NCI-H2227 treated with DMSO at 0.1 percent for 48 hours (cell line): ENCODE data around the gene COL2A1.
A peak's percentile ranks its signal among the peaks of the same experiment; 100 is the strongest.

ENCODE experiments used
- DNase-seq: peaks from one replicate; lab custom pipeline; 2025; lab: John Stamatoyannopoulos, UW

Gene COL2A1

DNA sequence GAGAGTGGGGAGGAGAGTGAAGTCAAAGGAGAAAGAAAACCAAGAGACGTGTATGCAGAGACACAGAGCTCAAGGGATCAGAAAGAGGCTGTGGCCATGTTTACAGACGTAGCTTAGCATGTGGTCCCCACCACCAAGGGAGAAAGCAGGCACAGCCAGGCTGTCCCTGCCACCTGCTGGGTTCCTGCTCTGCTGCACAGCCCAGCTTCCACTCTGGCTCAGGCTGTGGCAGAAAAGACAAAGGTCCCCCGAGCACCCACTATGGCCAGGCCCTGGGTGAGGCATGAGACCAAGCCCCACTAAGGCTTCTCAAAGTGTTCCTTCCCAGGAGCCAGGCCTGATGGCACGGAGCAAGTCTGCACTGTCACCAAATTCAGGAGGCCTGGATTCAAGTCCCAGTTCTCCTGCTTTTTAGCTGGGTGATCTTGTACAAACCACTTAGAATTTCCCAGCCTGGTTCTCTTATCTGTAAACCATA, 25.9 kb upstream of the COL2A1 start:
- DNase-seq = no peak

- no peak for DNase-seq
Measured at GRCh38 chr12:48029491-48030172, 25.4 kb upstream of the COL2A1 start.

GRCh38 chr12:48028541-48029431, 24.5 kb upstream of the COL2A1 start:
- DNase-seq = no peak

- DNase-seq = no peak
Measured at GRCh38 chr12:48027183-48028002, 23.1 kb upstream of the COL2A1 start.

- no peak for DNase-seq
Measured at GRCh38 chr12:48026060-48026827, 22.0 kb upstream of the COL2A1 start.

DNA sequence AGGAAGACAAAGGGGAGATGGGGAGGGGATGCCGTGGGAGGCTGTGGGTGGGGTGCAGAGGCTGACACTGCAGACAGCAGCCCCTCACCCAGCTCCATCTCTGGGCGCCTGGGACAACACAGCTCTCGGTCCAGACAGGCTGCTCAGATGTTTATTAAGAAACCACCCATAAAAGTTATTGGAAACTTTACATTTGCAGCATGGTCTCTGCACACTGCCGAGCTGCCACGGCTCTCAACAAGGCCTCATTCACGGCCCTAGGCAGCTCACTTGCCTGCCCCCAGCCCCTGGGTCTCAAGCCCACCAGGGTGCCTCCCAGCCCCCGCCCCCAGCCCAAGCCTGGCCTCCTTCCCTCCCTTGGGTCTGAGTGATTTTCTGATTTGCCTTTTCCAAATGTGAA, 21.0 kb upstream of the COL2A1 start:
- no peak for DNase-seq

DNA sequence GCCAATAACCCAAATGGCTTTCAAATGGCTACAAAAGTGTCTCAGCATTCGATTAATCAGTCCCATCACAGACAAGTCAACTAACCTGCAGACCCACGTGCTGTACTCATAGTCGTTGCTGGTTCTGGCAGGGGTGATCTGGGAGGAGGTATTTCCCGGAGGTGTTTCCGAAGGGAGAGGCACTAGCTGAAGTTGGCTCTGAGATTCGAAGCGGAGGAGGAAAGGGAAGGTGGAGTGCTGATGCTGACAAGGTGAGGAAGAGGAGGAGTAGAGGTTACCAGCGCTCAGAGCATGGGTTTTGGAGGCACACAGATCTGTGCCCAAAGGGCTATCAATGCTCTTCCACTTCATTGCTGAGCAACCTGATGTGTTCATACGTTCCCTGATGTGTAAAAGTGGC, 20.5 kb upstream of the COL2A1 start:
- no peak for DNase-seq

DNA sequence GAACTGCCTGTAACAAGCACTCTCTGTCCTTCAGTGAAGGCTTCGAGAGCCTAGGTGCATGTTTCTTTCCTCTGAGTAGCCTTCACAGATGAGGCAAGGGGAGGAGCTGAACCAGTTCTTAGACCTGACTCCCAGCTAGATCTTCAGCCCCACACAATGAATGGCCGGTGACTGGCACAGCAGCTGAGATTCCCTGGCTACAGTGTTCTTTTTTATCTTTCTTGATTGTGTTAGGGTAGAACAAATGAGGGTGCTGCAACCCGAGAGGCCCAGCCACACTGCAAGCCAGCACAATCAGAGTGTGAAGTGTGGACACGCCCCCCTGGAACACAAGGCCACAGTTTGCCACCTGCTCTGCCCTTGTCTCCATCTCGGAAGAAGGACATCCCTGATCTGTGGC, 19.1 kb upstream of the COL2A1 start:
- no peak for DNase-seq

GRCh38 chr12:48022676-48023385, 18.6 kb upstream of the COL2A1 start:
- DNase-seq = no peak

DNA sequence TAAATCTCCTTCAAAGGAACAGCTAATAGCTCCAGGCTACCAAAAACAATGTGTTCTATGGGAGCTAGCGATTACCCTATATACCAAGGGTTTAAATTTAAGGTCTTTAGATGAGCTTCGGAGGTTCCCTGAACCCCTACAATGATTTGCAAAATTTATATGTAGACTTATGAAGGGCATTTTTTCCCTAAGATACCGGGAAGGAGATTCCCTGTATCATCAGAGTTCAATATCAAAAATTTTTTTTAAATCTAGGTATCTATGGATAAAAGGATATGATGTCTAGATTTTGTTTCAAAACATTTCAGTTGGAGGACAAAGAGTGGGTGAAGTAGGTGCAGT, 17.9 kb upstream of the COL2A1 start:
- no peak for DNase-seq

- DNase-seq = peak; percentile 7
Measured at GRCh38 chr12:48021485-48022179, 17.4 kb upstream of the COL2A1 start.

GRCh38 chr12:48019639-48020265, 15.5 kb upstream of the COL2A1 start:
- DNase-seq = no peak

GRCh38 chr12:48018618-48018995, 14.3 kb upstream of the COL2A1 start:
- no peak for DNase-seq

- DNase-seq = no peak
Measured at GRCh38 chr12:48017921-48018617, 13.8 kb upstream of the COL2A1 start.

DNA sequence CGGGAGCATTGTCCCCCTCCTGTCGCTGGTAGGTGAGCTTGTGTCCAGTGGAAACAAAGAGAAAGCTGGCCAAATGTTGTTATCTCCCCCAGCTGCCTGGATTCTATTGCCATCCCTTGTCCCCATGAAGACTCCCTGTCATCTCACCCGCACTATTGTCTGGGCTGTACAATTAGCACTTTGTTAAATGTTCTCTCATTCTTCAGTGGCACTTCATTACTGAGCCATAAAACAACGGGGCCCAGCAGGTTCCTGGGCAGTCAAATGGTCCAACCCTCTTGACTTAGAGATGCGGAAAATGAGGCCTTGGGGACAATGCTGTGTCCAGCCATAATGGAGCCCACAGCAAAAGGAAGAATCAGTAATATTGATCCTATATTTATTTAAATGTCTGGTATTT, 13.2 kb upstream of the COL2A1 start:
- no peak for DNase-seq

GRCh38 chr12:48016373-48017020, 12.2 kb upstream of the COL2A1 start:
- no peak for DNase-seq

DNA sequence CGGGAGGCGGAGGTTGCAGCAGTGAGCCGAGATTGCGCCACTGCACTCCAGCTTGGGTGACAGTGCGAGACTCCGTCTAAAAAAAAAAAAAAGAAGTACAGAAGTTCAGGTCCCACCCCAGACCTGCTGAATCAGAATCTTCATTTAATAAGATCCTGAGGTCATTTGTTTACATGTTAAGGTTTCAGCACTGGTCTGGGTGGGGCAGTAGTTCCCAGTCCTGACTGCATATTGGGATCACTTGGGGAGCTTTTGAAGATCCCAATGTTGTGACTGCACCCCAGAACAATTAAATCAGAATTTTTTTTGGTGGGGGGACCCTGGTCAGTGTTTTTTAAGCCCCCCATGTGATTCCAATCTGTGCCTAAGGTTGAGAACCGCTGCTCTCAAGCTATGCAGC, 11.7 kb upstream of the COL2A1 start:
- no peak for DNase-seq

DNA sequence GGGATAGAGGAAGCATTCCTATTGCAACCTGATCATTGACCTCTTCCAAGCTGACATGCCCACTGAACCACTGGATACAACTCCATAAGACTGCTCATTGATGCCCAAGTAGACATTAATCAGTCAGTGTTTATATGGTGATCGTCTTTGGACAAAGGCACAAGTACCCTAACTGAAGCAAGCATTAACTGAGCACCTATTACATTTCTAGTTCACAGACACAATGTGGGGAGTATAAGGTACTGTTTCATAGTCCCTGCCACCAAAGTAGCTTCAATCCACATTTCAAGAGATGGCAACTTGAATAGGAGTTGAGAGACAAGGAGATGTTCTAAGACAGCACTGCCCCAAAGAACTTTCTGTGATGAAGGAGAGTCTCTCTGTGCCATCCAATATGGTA, 10.9 kb upstream of the COL2A1 start:
- DNase-seq = no peak

DNA sequence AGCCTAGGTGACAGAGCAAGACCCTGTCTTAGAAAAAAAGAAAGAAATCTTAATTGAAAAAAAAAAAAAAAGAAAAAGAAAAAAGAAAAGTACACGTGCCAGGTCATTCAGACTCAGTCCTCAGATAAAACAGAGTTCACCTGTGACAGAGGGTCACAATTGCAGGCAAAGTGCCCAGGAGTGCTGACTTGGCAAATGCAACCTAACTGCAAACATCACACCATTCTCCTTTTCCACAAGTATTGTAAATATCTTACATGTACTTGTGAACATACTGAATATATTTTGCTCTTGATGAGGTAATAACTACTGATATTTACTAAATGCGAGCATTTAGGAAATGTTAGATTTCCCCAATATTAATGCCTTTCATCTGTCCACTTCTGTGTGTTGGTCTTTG, 9.0 kb upstream of the COL2A1 start:
- no peak for DNase-seq
